ENCODE measurements around the gene GABRB1.
"Not testable (repeated sequence)": the region's sequence is repeated elsewhere in the genome, so short reads cannot be mapped to it uniquely, and the experiment has no call there.

Gene GABRB1

GRCh38 chr4:47274901-47275300, 243.5 kb downstream of the GABRB1 start:
- DNase-seq (ENCODE audit: low read depth in 2 of 2), result no peak
- TF ChIP-seq CTCF (IDR thresholded peaks at IDR 0.05; ENCODE audit: low read depth, low read length), result no peak
- no peak overlapping the region for H3K4me3 ChIP-seq (replicated peaks in 1 of 2; ENCODE audit: low read depth in 2 of 2, low read length in 2 of 2)

- no peak for DNase-seq (ENCODE audit: low read depth in 2 of 2)
- no peak for TF ChIP-seq CTCF (IDR thresholded peaks at IDR 0.05; ENCODE audit: low read depth, low read length)
- no peak overlapping the region for H3K4me3 ChIP-seq (replicated peaks in 1 of 2; ENCODE audit: low read depth in 2 of 2, low read length in 2 of 2)
Measured at GRCh38 chr4:47275595-47275994, 244.2 kb downstream of the GABRB1 start.

- no peak overlapping the region for H3K4me3 ChIP-seq (replicated peaks in 1 of 2; ENCODE audit: low read depth in 2 of 2, low read length in 2 of 2)
- no peak for TF ChIP-seq CTCF (IDR thresholded peaks at IDR 0.05; ENCODE audit: low read depth, low read length)
- no peak for DNase-seq (ENCODE audit: low read depth in 2 of 2)
Measured at GRCh38 chr4:47278631-47279030, 247.3 kb downstream of the GABRB1 start.

- peak; percentile 55 to 68 for DNase-seq (ENCODE audit: low read depth in 2 of 2)
- TF ChIP-seq CTCF (IDR thresholded peaks at IDR 0.05; ENCODE audit: low read depth, low read length), result no peak
- H3K4me3 ChIP-seq (replicated peaks in 1 of 2; ENCODE audit: low read depth in 2 of 2, low read length in 2 of 2), result no peak overlapping the region
Measured at GRCh38 chr4:47287735-47288134, 256.4 kb downstream of the GABRB1 start.

- no peak overlapping the region for H3K4me3 ChIP-seq (replicated peaks in 1 of 2; ENCODE audit: low read depth in 2 of 2, low read length in 2 of 2)
- no peak for TF ChIP-seq CTCF (IDR thresholded peaks at IDR 0.05; ENCODE audit: low read depth, low read length)
- DNase-seq (ENCODE audit: low read depth in 2 of 2), result no peak
Measured at GRCh38 chr4:47289805-47290204, 258.4 kb downstream of the GABRB1 start.

- not testable (repeated sequence) for DNase-seq (ENCODE audit: low read depth in 2 of 2)
Measured at GRCh38 chr4:47290873-47291272, 259.5 kb downstream of the GABRB1 start.

GRCh38 chr4:47309165-47309564, 277.8 kb downstream of the GABRB1 start:
- TF ChIP-seq CTCF (IDR thresholded peaks at IDR 0.05; ENCODE audit: low read depth, low read length), result no peak
- H3K4me3 ChIP-seq (replicated peaks in 1 of 2; ENCODE audit: low read depth in 2 of 2, low read length in 2 of 2), result no peak overlapping the region
- no peak for DNase-seq (ENCODE audit: low read depth in 2 of 2)

More at GRCh38 chr4:47290873-47291272, 259.5 kb downstream of the GABRB1 start:
- H3K4me3 ChIP-seq (replicated peaks in 1 of 2; ENCODE audit: low read depth in 2 of 2, low read length in 2 of 2), result not testable (repeated sequence)
